Skeletal muscle tissue (tissue), 4 donors: ENCODE data around the gene THSD8. TPM values are rescaled to one million over a fixed set of nuclear protein-coding genes. Genes with fewer than 3 reads are reported as not detected.
A peak's percentile ranks its signal among the peaks of the same experiment; 100 is the strongest.

Experiments
- H3K27ac ChIP-seq: one replicate; pipeline ENCODE4 v1.7.0; 2013; ENCODE audit warnings: mild to moderate bottlenecking, low read depth, low read length, inconsistent platforms
- H3K27me3 ChIP-seq, 3 donors: one replicate each; pipeline ENCODE4 v1.7.0; 2013; ENCODE audit warnings: low read length in 3 of 3; ENCODE audit not compliant: control insufficient read depth in 3 of 3, insufficient read depth in 3 of 3
- H3K36me3 ChIP-seq, 3 donors: one replicate each; pipeline ENCODE4 v1.7.0; 2013; ENCODE audit warnings: low read length in 3 of 3; ENCODE audit not compliant: control insufficient read depth in 3 of 3, insufficient read depth in 3 of 3
- H3K4me1 ChIP-seq, 3 donors: one replicate each; pipeline ENCODE4 v1.7.0; 2013; ENCODE audit warnings: low read length in 3 of 3, mild to moderate bottlenecking in 3 of 3; ENCODE audit not compliant: control insufficient read depth in 3 of 3, insufficient read depth in 3 of 3
- H3K4me3 ChIP-seq, 3 donors: one replicate each; pipeline ENCODE4 v1.7.0; 2013; ENCODE audit warnings: low read length in 3 of 3
- H3K9ac ChIP-seq, 3 donors: one replicate each; pipeline ENCODE4 v1.7.0; 2013; ENCODE audit warnings: low read length in 3 of 3, mild to moderate bottlenecking in 3 of 3, moderate library complexity in 2 of 3, low read depth in 1 of 3
- H3K9me3 ChIP-seq, 3 donors: one replicate each; pipeline ENCODE4 v1.7.0; 2013; ENCODE audit warnings: low read length in 3 of 3; ENCODE audit not compliant: control insufficient read depth in 3 of 3
- total RNA-seq: library from RNA; depleted of rRNA; stranded (reverse); fragments of >200 nt; gene quantifications from one replicate; pipeline ENCODE4 v1.2.3, GENCODE V29; 2014
- donor health status: Osteomylitis.

The THSD8 gene
- total RNA-seq, 1 donor from 2014 or later: not detected

DNA sequence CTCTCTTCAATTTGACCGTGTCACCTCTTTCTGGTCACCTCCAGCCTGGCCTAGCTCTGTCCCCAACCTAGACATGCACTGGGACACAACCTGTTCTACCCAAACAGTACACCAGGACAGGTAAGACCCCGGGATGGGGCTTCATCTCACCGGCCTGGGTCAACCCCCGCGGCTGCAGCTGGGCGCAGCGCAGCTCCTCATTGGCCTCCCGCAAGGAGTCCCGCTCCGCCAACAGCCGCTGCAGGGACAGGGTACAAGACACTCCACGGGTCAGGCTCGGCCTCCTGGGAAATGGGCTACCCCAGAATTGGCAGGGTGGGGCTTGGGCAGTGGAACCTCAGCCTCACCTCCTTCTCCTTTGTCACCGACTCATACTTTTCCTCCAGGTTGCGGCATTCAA lies 34.2 kb upstream of the THSD8 start:
- Histone ChIP-seq H3K4me3 (no peak overlapping the region), H3K27me3 (no peaks in the 10 kb centered on the region), H3K36me3 (peaks cover 22 to 44% (median 40%) of the 10 kb centered on the region in 3 donors), H3K27ac (no peak overlapping the region), H3K4me1 (peaks cover 19 to 39% (median 37%) of the 10 kb centered on the region in 3 donors), H3K9me3 (no peaks in the 10 kb centered on the region), H3K9ac (no peak overlapping the region)

DNA sequence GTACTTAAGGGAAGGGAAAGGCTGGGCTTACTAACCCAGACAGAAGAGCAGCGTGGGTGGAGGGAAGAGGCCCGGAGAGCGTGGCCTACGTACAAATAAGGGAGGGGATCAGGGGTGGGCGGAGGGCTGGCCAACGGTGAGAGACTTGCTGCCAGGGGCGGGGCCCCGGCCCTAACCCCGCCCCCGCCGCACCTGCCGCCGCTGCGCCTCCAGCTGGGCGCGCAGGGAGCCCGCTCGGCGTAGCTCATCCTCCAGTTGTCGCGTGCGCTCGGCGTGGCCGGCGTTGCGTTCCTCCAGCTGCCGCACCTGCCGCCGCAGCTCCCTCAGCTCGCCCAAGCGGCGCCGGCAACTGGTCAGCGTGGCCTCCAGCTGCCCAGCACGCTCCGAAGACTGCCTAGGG lies 32.2 kb upstream of the THSD8 start:
- no peaks in the 10 kb centered on the region for H3K27me3 ChIP-seq
- peaks cover 38 to 58% (median 50%) of the 10 kb centered on the region in 3 donors for H3K4me1 ChIP-seq
- H3K27ac ChIP-seq: no peak overlapping the region
- H3K36me3 ChIP-seq: peaks cover 14 to 37% (median 32%) of the 10 kb centered on the region in 3 donors
- peak overlapping the region in 1 of 3 donors; percentile 54 for H3K9ac ChIP-seq
- no peaks in the 10 kb centered on the region for H3K9me3 ChIP-seq
- no peak overlapping the region for H3K4me3 ChIP-seq

- H3K36me3 ChIP-seq: peaks cover 11 to 26% (median 26%) of the 10 kb centered on the region in 3 donors
- no peak overlapping the region for H3K27ac ChIP-seq
- H3K4me3 ChIP-seq: no peak overlapping the region
- peaks cover 43 to 61% (median 55%) of the 10 kb centered on the region in 3 donors for H3K4me1 ChIP-seq
- no peaks in the 10 kb centered on the region for H3K9me3 ChIP-seq
- no peaks in the 10 kb centered on the region for H3K27me3 ChIP-seq
- peak overlapping the region in 1 of 3 donors; percentile 25 for H3K9ac ChIP-seq
These were observed 30.9 kb upstream of the THSD8 start for GRCh38 chr19:12770922-12771321.

DNA sequence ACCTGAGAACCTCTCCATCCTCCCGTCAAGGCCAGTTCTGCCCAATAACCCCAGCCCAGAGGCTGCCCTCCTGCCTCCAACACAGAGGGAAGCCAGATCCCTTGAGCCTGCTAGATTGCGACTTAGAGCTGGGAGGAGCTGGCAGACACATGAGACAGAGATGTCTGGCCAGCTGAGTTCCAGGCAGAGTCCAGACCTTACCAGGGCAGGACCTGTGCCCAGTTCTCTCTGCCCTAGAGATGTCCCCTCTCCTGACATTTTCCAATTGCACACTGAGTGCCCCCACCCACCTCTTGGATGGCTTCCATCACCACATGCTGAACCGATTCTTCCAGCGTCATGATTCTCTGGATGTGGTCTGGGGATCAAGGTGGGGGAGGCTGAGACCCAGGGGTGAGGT lies 29.5 kb upstream of the THSD8 start:
- no peaks in the 10 kb centered on the region for H3K27me3 ChIP-seq
- peaks cover 44 to 58% (median 57%) of the 10 kb centered on the region in 3 donors for H3K4me1 ChIP-seq
- peak overlapping the region in 2 of 3 donors; percentile 24 to 60 for H3K9ac ChIP-seq
- H3K27ac ChIP-seq: peak overlapping the region; percentile 85
- H3K9me3 ChIP-seq: no peaks in the 10 kb centered on the region
- H3K36me3 ChIP-seq: peaks cover 10 to 21% (median 21%) of the 10 kb centered on the region in 3 donors
- H3K4me3 ChIP-seq: peak overlapping the region in 1 of 3 donors; percentile 54

DNA sequence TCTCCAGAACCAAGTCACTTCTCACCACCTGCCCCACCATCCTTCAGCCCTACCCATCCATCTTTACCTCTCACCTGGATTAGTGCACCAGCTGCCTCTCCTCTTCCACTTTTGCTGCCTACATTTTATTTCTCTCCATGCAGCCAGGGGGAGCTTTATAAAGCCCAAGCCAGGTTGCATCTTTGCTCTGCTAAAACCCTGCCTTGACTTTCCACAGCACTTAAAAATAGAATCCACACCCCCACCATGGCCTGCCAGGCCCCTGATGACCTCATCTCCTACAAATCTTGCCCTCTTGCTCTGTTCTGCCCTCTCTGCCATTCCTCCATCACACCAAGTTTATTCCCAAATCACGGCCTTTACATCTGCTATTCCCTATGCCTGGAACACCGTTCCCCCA lies 28.3 kb upstream of the THSD8 start:
- Histone ChIP-seq H3K4me3 (peak overlapping the region in 1 of 3 donors; percentile 35), H3K9ac (peak overlapping the region in 2 of 3 donors; percentile 24 to 45), H3K27me3 (no peaks in the 10 kb centered on the region), H3K36me3 (peaks cover 5 to 15% (median 13%) of the 10 kb centered on the region in 3 donors), H3K4me1 (peaks cover 51 to 67% (median 65%) of the 10 kb centered on the region in 3 donors), H3K9me3 (no peaks in the 10 kb centered on the region), H3K27ac (peak overlapping the region; percentile 85)

GRCh38 chr19:12774588-12775555 lies 27.0 kb upstream of the THSD8 start, which contains the start of gene HOOK2:
HOOK2 (minus strand) TSS chr19:12775552; CDS start chr19:12775449, 103 bp downstream.
- peaks cover 60 to 74% (median 74%) of the 10 kb centered on the region in 3 donors for H3K4me1 ChIP-seq
- H3K9ac ChIP-seq: peak within 1 kb of the TSS; percentile 84 to 94 (median 91)

DNA sequence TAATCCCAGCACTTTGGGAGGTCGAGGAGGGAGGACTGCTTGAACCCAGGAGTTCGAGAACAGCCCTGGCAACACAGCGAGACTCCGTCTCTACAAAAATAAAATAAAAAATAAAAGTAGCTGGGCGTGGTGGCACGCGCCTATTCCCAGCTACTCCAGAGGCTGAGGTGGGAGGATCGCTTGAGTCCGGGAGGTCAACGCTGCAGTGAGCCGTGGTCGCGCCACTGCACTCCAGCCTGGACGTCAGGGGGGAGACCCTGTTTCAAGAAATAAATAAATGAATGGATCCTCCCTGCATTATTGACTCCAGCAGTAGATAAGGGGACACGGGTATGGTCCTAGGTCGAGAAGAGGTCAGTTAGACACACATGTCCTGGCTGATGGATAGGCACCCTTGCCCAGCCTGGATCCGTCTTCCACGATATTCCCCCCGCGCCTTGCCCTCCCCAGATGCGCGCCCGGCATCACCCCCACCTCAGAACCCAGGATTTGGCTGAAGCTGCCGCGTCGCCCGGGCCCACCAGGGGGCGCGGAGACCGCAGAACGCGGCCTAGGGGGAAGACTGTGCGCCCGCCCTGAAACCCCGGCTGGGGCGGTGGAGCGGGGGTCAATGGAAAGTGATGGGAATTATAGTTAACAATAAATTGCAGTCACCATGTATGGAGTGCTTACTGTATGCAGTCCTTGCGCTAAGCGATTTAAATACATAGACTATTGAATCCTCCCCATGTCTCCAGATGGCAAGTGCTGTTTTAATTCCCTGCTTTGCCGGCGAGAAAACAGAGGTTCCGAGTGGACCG lies 24.5 kb upstream of the THSD8 start:
- Histone ChIP-seq H3K9me3 (no peaks in the 10 kb centered on the region), H3K4me1 (peaks cover 49 to 58% (median 56%) of the 10 kb centered on the region in 3 donors), H3K36me3 (peaks cover 0 to 4% (median 0%) of the 10 kb centered on the region in 3 donors)

More at GRCh38 chr19:12774588-12775555, 27.0 kb upstream of the THSD8 start, which contains the start of gene HOOK2:
- peaks cover 5 to 13% (median 12%) of the 10 kb centered on the region in 3 donors for H3K36me3 ChIP-seq
- H3K9me3 ChIP-seq: no peaks in the 10 kb centered on the region
- H3K4me3 ChIP-seq: peak within 1 kb of the TSS; percentile 78 to 89 (median 88)
- H3K27ac ChIP-seq: peak within 1 kb of the TSS; percentile 85
- no peaks in the 10 kb centered on the region for H3K27me3 ChIP-seq

DNA sequence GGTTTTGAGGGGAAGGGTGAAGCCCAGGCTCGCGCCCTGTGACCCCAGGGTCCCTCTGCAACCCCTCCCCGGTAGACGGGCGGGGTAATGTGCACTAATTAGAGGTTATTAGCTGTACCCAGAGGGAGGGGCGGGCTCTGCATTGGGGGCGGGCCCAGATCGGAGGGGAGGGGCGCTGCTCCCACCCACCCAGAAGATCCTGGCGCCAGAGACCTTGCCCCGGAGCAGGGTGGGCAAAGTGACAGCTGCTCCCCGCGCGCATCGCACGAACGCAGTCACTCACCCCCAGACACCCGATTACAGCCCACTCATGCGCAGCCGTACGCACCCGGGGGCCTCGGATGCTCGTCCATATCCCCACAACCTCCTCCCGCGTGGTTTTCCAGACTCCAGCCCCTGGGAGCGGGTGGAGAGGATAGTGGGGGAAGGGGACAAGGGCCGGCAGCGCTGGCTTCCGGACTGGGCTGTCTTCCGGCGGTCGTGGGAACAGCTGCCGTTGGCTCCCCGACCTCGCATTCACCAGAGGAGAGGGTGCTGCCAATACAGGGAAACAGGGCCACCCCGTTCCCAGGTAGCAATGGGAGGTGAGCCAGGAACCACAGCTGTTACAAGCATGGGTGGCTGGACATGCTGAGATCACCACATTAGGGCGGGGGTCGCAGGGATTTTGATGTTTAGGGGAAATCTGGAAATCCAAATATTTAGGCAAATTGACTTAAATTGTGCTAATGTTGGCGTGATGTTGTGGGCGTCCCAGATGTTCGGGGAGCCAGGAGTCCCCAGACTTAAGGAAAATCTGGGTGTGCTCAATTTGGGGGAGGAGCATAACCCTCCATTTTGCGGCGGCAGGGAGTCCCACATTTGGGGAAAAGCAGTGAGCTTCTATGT lies 23.6 kb upstream of the THSD8 start:
- no peaks in the 10 kb centered on the region for H3K27me3 ChIP-seq
- H3K27ac ChIP-seq: peak overlapping the region; percentile 81
- peaks cover 0 to 4% (median 0%) of the 10 kb centered on the region in 3 donors for H3K36me3 ChIP-seq
- H3K4me1 ChIP-seq: peaks cover 46 to 56% (median 53%) of the 10 kb centered on the region in 3 donors
- peak overlapping the region; percentile 88 to 91 (median 89) for H3K9ac ChIP-seq
- H3K9me3 ChIP-seq: no peaks in the 10 kb centered on the region
- peak overlapping the region; percentile 79 to 91 (median 87) for H3K4me3 ChIP-seq

More for the DNA sequence above, 24.5 kb upstream of the THSD8 start:
- Histone ChIP-seq H3K4me3 (peak overlapping the region; percentile 79 to 91 (median 87)), H3K27ac (peak overlapping the region; percentile 81), H3K9ac (peak overlapping the region; percentile 88 to 91 (median 89)), H3K27me3 (no peaks in the 10 kb centered on the region)

- H3K27me3 ChIP-seq: no peaks in the 10 kb centered on the region
- no peaks in the 10 kb centered on the region for H3K9me3 ChIP-seq
- peak overlapping the region; percentile 88 to 91 (median 89) for H3K9ac ChIP-seq
- peak overlapping the region in 2 of 3 donors; percentile 87 to 91 for H3K4me3 ChIP-seq
- peaks cover 0 to 4% (median 0%) of the 10 kb centered on the region in 3 donors for H3K36me3 ChIP-seq
- H3K4me1 ChIP-seq: peaks cover 45 to 55% (median 52%) of the 10 kb centered on the region in 3 donors
- peak overlapping the region; percentile 81 for H3K27ac ChIP-seq
These were observed 23.0 kb upstream of the THSD8 start for GRCh38 chr19:12778905-12779161.
